Measurements from ENCODE around the gene DMP1. TPM values are rescaled to one million over a fixed set of nuclear protein-coding genes. Genes with fewer than 3 reads are reported as not detected.

The DMP1 gene
- total and polyA plus RNA-seq, 2 of the 8 experiments (the other 6 are each of a cell fraction or from before 2014, with no cell fraction given), result 0.05 to 0.17 TPM

- no peak for TF ChIP-seq NRF1 (IDR thresholded peaks at IDR 0.05; ENCODE audit: low read depth, low read length)
- TF ChIP-seq TCF12 (IDR thresholded peaks at IDR 0.05; ENCODE audit: low read depth, low read length), result no peak
These were observed 1.9 kb downstream of the DMP1 start (continued) for GRCh38 chr4:87651941-87652340.
